H1 (cell line): Measurements from ENCODE around the gene LPAR6. TPM values are rescaled to one million over a fixed set of nuclear protein-coding genes. Genes with fewer than 3 reads are reported as not detected.

Experiments
- CTCF ChIA-PET: fragments of 300-600 bp; sonication (Branson Sonifier 250); formaldehyde crosslinking; loops from one replicate; lab custom pipeline; 2021; ENCODE audit not compliant: partially characterized antibody; lab: Charles Lee
- POLR2A ChIA-PET: fragments of 300-600 bp; sonication (Branson Sonifier 250); formaldehyde crosslinking; loops from one replicate; lab custom pipeline; 2021; ENCODE audit warnings: inconsistent platforms; ENCODE audit not compliant: partially characterized antibody; lab: Charles Lee
- DNase-seq, 2 experiments: peaks; one replicate each; pipeline versions ENCODE4 v3.0.0 to v3.0.0-alpha.2; 2010 to 2022; ENCODE audit warnings: low spot score in 2 of 2, low read depth in 1 of 2, mixed read lengths in 1 of 2
- FAIRE-seq: peaks from 2 replicates; lab custom pipeline; 2011; peaks lifted over from hg19 to GRCh38; lab: Jason Lieb, UNC
- H2AFZ ChIP-seq: 2 replicates; pipeline ENCODE4 v1.8.1; 2012; ENCODE audit warnings: low read length, inconsistent platforms
- H2AK5ac ChIP-seq: 2 replicates; pipeline ENCODE4 v1.6.1; 2013; ENCODE audit warnings: low read depth, low read length
- H2BK120ac ChIP-seq: replicated peaks from 2 replicates; pipeline ENCODE3; 2013; ENCODE audit warnings: low read depth, low read length, inconsistent platforms
- H2BK12ac ChIP-seq: 2 replicates; pipeline ENCODE4 v1.6.1; 2013; ENCODE audit warnings: low read depth, low read length
- H2BK15ac ChIP-seq: 2 replicates; pipeline ENCODE4 v1.6.1; 2013; ENCODE audit warnings: low read length
- H2BK20ac ChIP-seq: 2 replicates; pipeline ENCODE4 v1.6.1; 2013; ENCODE audit warnings: low read length
- H2BK5ac ChIP-seq: 2 replicates; pipeline ENCODE4 v1.6.1; 2013; ENCODE audit warnings: low read depth, low read length
- H3K14ac ChIP-seq: 2 replicates; pipeline ENCODE4 v1.6.1; 2013; ENCODE audit warnings: inconsistent platforms; ENCODE audit not compliant: insufficient read length
- H3K18ac ChIP-seq: 2 replicates; pipeline ENCODE4 v1.6.1; 2013; ENCODE audit warnings: low read length; ENCODE audit errors: extremely low read depth
- H3K23ac ChIP-seq: 2 replicates; pipeline ENCODE4 v1.6.1; 2013; ENCODE audit warnings: inconsistent platforms; ENCODE audit not compliant: insufficient read length
- H3K23me2 ChIP-seq: 2 replicates; pipeline ENCODE4 v1.6.1; 2013; ENCODE audit warnings: low read depth, low read length
- H3K27ac ChIP-seq: 2 replicates; pipeline ENCODE4 v1.6.1; 2011; ENCODE audit warnings: low read depth, low read length, inconsistent platforms
- H3K27me3 ChIP-seq, 4 experiments: replicated peaks in 1 of 4; 1 replicate in 1 of 4; 2 replicates in 3 of 4; pipeline versions ENCODE4 v1.6.1 to v1.8.1; 2011 to 2013; ENCODE audit warnings: low read length in 3 of 4, mild to moderate bottlenecking in 3 of 4, inconsistent platforms in 2 of 4, mixed read lengths in 2 of 4, moderate library complexity in 1 of 4; ENCODE audit not compliant: control insufficient read depth in 3 of 4, insufficient read depth in 3 of 4; ENCODE audit errors: extremely low read depth in 1 of 4
- H3K36me3 ChIP-seq, 4 experiments: 2 replicates each; pipeline versions ENCODE4 v1.6.1 to v1.8.1; 2011 to 2013; ENCODE audit warnings: mild to moderate bottlenecking in 4 of 4, low read length in 3 of 4, moderate library complexity in 2 of 4, control low read depth in 1 of 4, inconsistent platforms in 1 of 4; ENCODE audit not compliant: insufficient read depth in 4 of 4, control insufficient read depth in 2 of 4
- H3K4ac ChIP-seq: replicated peaks from 2 replicates; pipeline ENCODE3; 2013; ENCODE audit warnings: low read length, low read depth, mixed read lengths, inconsistent platforms; ENCODE audit not compliant: insufficient read length
- H3K4me1 ChIP-seq, 4 experiments: replicated peaks in 1 of 4; 1 replicate in 1 of 4; 2 replicates in 3 of 4; pipeline versions ENCODE4 v1.6.1 to v1.8.1; 2011 to 2013; ENCODE audit warnings: low read length in 3 of 4, inconsistent platforms in 2 of 4, mixed read lengths in 1 of 4; ENCODE audit not compliant: insufficient read depth in 4 of 4, control insufficient read depth in 3 of 4
- H3K4me2 ChIP-seq, 2 experiments: 2 replicates each; pipeline versions ENCODE4 v1.6.1 to v1.8.1; 2011 to 2013; ENCODE audit warnings: low read depth in 2 of 2, low read length in 2 of 2, control low read depth in 1 of 2, inconsistent platforms in 1 of 2, mild to moderate bottlenecking in 1 of 2; ENCODE audit not compliant: insufficient read depth in 1 of 2
- H3K4me3 ChIP-seq, 4 experiments: fragments of 200-600, 300-600 bp in 1 of 4; sonication (generic), shearing (Covaris generic), sonication (Bioruptor Twin) in 1 of 4; 2 replicates each; pipeline versions ENCODE4 v1.5.1 to v1.8.1; 2011 to 2016; ENCODE audit warnings: low read length in 4 of 4, low read depth in 3 of 4, control low read depth in 2 of 4, inconsistent platforms in 2 of 4, mild to moderate bottlenecking in 2 of 4, mixed read lengths in 1 of 4, moderate library complexity in 1 of 4; ENCODE audit not compliant: insufficient read depth in 2 of 4; ENCODE audit errors: extremely low read depth in 1 of 4
- H3K56ac ChIP-seq: replicated peaks from 2 replicates; pipeline ENCODE3; 2013; ENCODE audit warnings: low read depth, mild to moderate bottlenecking, mixed read lengths, low read length, inconsistent platforms; ENCODE audit not compliant: insufficient read length
- H3K79me1 ChIP-seq: 2 replicates; pipeline ENCODE4 v1.6.1; 2013; ENCODE audit warnings: low read depth, low read length, control low read depth
- H3K79me2 ChIP-seq, 2 experiments: 2 replicates each; pipeline versions ENCODE4 v1.6.1 to v1.8.1; 2012 to 2013; ENCODE audit warnings: low read length in 2 of 2, mild to moderate bottlenecking in 2 of 2, inconsistent platforms in 1 of 2; ENCODE audit not compliant: insufficient read depth in 2 of 2, control insufficient read depth in 1 of 2
- H3K9ac ChIP-seq, 4 experiments: replicated peaks in 1 of 4; 1 replicate in 1 of 4; 2 replicates in 3 of 4; pipeline versions ENCODE4 v1.6.1 to v1.8.1; 2011 to 2013; ENCODE audit warnings: low read depth in 3 of 4, low read length in 3 of 4, control low read depth in 2 of 4, mild to moderate bottlenecking in 2 of 4, moderate library complexity in 2 of 4, inconsistent platforms in 1 of 4; ENCODE audit errors: extremely low read depth in 1 of 4
- H3K9me3 ChIP-seq, 2 experiments: 2 replicates each; pipeline versions ENCODE4 v1.6.1 to v1.8.1; 2012 to 2013; ENCODE audit warnings: mild to moderate bottlenecking in 2 of 2, moderate library complexity in 2 of 2, control low read depth in 1 of 2, inconsistent platforms in 1 of 2, low read depth in 1 of 2, low read length in 1 of 2, mixed read lengths in 1 of 2; ENCODE audit not compliant: insufficient read depth in 2 of 2
- H4K20me1 ChIP-seq, 2 experiments: replicated peaks in 1 of 2; 2 replicates each; pipeline versions ENCODE3 to v1.8.1; 2011 to 2013; ENCODE audit warnings: inconsistent platforms in 2 of 2, low read length in 2 of 2, mild to moderate bottlenecking in 1 of 2; ENCODE audit not compliant: insufficient read depth in 2 of 2, control insufficient read depth in 1 of 2
- H4K5ac ChIP-seq: 2 replicates; pipeline ENCODE4 v1.6.1; 2013; ENCODE audit warnings: low read length, low read depth, mixed read lengths, inconsistent platforms; ENCODE audit not compliant: insufficient read length
- H4K8ac ChIP-seq: 2 replicates; pipeline ENCODE4 v1.8.0; 2013; ENCODE audit warnings: mild to moderate bottlenecking, moderate library complexity, low read length, inconsistent platforms; ENCODE audit not compliant: insufficient read depth; ENCODE audit errors: extremely low read depth
- H4K91ac ChIP-seq: replicated peaks from 2 replicates; pipeline ENCODE3; 2013; ENCODE audit warnings: low read length, mixed read lengths, inconsistent platforms; ENCODE audit not compliant: insufficient read length
- EP300 ChIP-seq, 2 experiments: IDR thresholded peaks; 1 replicate in 1 of 2; 2 replicates in 1 of 2; pipeline ENCODE4 v1.6.1; 2011 to 2012; ENCODE audit warnings: low read depth in 2 of 2, low read length in 2 of 2, mild to moderate bottlenecking in 2 of 2, borderline replicate concordance in 1 of 2, inconsistent platforms in 1 of 2, moderate library complexity in 1 of 2
- FOSL1 ChIP-seq: IDR thresholded peaks from 2 replicates; pipeline ENCODE4 v1.6.1; 2011; ENCODE audit warnings: mild to moderate bottlenecking, low read depth, low read length, moderate library complexity; ENCODE audit not compliant: insufficient read depth
- GTF2F1 ChIP-seq: IDR thresholded peaks from 2 replicates; pipeline ENCODE4 v1.6.1; 2012; ENCODE audit warnings: low read depth, low read length, improper control_type of control experiment, borderline replicate concordance
- JUN ChIP-seq: IDR thresholded peaks from 2 replicates; pipeline ENCODE4 v1.6.1; 2011; ENCODE audit warnings: low read depth, mild to moderate bottlenecking, improper control_type of control experiment, low read length
- POLR2A ChIP-seq, 2 experiments: IDR thresholded peaks; 1 replicate in 1 of 2; 2 replicates in 1 of 2; pipeline ENCODE4 v1.6.1; 2011; ENCODE audit warnings: low read depth in 2 of 2, low read length in 2 of 2, mild to moderate bottlenecking in 2 of 2; ENCODE audit errors: control extremely low read depth in 1 of 2
- POLR2AphosphoS5 ChIP-seq: IDR thresholded peaks from 2 replicates; pipeline ENCODE4 v1.6.1; 2011; ENCODE audit warnings: low read depth, low read length
- RAD21 ChIP-seq, 2 experiments: IDR thresholded peaks in 1 of 2; conservative IDR thresholded peaks in 1 of 2; 2 replicates each; pipeline ENCODE4 v1.6.1; 2011; ENCODE audit warnings: low read depth in 2 of 2, low read length in 2 of 2, improper control_type of control experiment in 1 of 2, inconsistent platforms in 1 of 2, mild to moderate bottlenecking in 1 of 2, moderate library complexity in 1 of 2
- RFX5 ChIP-seq: IDR thresholded peaks from 2 replicates; pipeline ENCODE4 v1.6.1; 2011; ENCODE audit warnings: low read depth, low read length, improper control_type of control experiment, borderline replicate concordance
- SIN3A ChIP-seq, 2 experiments: IDR thresholded peaks in 1 of 2; conservative IDR thresholded peaks in 1 of 2; 2 replicates each; pipeline ENCODE4 v1.6.1; 2011 to 2012; ENCODE audit warnings: low read length in 2 of 2, improper control_type of control experiment in 1 of 2, low read depth in 1 of 2, mild to moderate bottlenecking in 1 of 2
- SRF ChIP-seq: IDR thresholded peaks from 2 replicates; pipeline ENCODE4 v1.6.1; 2011; ENCODE audit warnings: mild to moderate bottlenecking, low read depth, low read length, moderate library complexity
- TBP ChIP-seq: IDR thresholded peaks from 2 replicates; pipeline ENCODE4 v1.6.1; 2011; ENCODE audit warnings: low read depth, low read length, improper control_type of control experiment
- TEAD4 ChIP-seq: IDR thresholded peaks from 2 replicates; pipeline ENCODE4 v1.6.1; 2012; ENCODE audit warnings: low read depth, low read length, inconsistent platforms, mixed read lengths
- WGBS, 2 experiments: shearing (Covaris generic) in 1 of 2; methylation state at CpG; one replicate each; pipeline versions ENCODE4 v1.1.6 to v1.1.7; 2013 to 2015; ENCODE audit warnings: low lambda C conversion rate in 2 of 2, mixed read lengths in 2 of 2, inconsistent platforms in 1 of 2, low coverage in 1 of 2, missing lambda C conversion rate in 1 of 2; ENCODE audit not compliant: insufficient replicate concordance in 2 of 2, insufficient coverage in 1 of 2, insufficient read length in 1 of 2; ENCODE audit errors: extremely low coverage in 1 of 2, missing lambda C conversion rate in 1 of 2; 5-methylcytosine and 5-hydroxymethylcytosine counted together
- polyA plus RNA-seq, 7 experiments: library from polyadenylated mRNA; depleted of rRNA in 3 of 7; stranded (reverse) in 5 of 7; unstranded in 2 of 7; fragments of >200 nt in 5 of 7; fragments of 200-250 nt in 2 of 7; gene quantifications; 1 replicate in 5 of 7; 2 replicates in 1 of 7; 4 replicates in 1 of 7; pipeline versions ENCODE4 v1.2.1 to v1.2.3, GENCODE V29; 2011 to 2013; ENCODE audit warnings: missing spikeins in 2 of 7, mixed read lengths in 2 of 7
- total RNA-seq: library from RNA; stranded (reverse); fragmentation: NEBNext Ultra II Directional; extraction: Animal tissue kit (Norgen Biotek cat#: 25700); gene quantifications from 2 replicates; pipeline ENCODE4 v1.2.1, GENCODE V29; 2021
- TF ChIP-seq, protein P1 (sequence below): IDR thresholded peaks from 2 replicates; pipeline ENCODE4 v1.6.1; 2012; ENCODE audit warnings: inconsistent platforms

Gene LPAR6
- total and polyA plus RNA-seq, 2 of the 8 experiments (the other 6 are each of a cell fraction or from before 2014, with no cell fraction given) = 0.50 to 0.97 TPM

GRCh38 chr13:48449656-48450055 lies 36.7 kb upstream of the LPAR6 start:
- CTCF ChIA-PET = no interaction called here
- H3K79me2 ChIP-seq = no peaks in the 10 kb centered on the region
- no peaks in the 10 kb centered on the region for H3K27me3 ChIP-seq
- no peak overlapping the region for H2AK5ac ChIP-seq
- no peaks in the 10 kb centered on the region for H3K9me3 ChIP-seq
- H3K56ac ChIP-seq = no peak overlapping the region
- no peak overlapping the region for H2BK15ac ChIP-seq
- POLR2A ChIA-PET = no interaction called here
- no peak overlapping the region for H2BK12ac ChIP-seq
- H3K27ac ChIP-seq = no peak overlapping the region
- no peak for FAIRE-seq
- no peak overlapping the region for H3K4me3 ChIP-seq
- no peak overlapping the region for H3K18ac ChIP-seq
- no peak overlapping the region for H4K91ac ChIP-seq
- H2BK120ac ChIP-seq = no peak overlapping the region
- H3K14ac ChIP-seq = no peak overlapping the region
- no peaks in the 10 kb centered on the region for H3K79me1 ChIP-seq
- H2AFZ ChIP-seq = no peak overlapping the region
- no peaks in the 10 kb centered on the region for H3K36me3 ChIP-seq
- H3K4me1 ChIP-seq = peaks cover 0 to 2% (median 0%) of the 10 kb centered on the region in 4 experiments; a peak in 1 of 7 replicates
- no peak overlapping the region for H3K23ac ChIP-seq
- H4K20me1 ChIP-seq = no peaks in the 10 kb centered on the region
- H2BK5ac ChIP-seq = no peak overlapping the region
- H3K23me2 ChIP-seq = no peaks in the 10 kb centered on the region
- H4K5ac ChIP-seq = no peak overlapping the region
- no peak overlapping the region for H3K4me2 ChIP-seq
- WGBS, 2 experiments = 89% methylated on average over 2 of the region's 2 CpGs; no CpG with 5 or more reads in 1 of the 2 experiments
- H2BK20ac ChIP-seq = no peak overlapping the region
- no peak overlapping the region for H3K9ac ChIP-seq
- no peak for DNase-seq
- no peak overlapping the region for H4K8ac ChIP-seq
- no peak overlapping the region for H3K4ac ChIP-seq
- TF ChIP-seq POLR2AphosphoS5 = no peak
- no peak for TF ChIP-seq POLR2A (IDR thresholded peaks at IDR 0.05; ENCODE audit: control extremely low read depth in 1 of 2, low read depth in 2 of 2, low read length in 2 of 2)
- TF ChIP-seq, protein P1, sequence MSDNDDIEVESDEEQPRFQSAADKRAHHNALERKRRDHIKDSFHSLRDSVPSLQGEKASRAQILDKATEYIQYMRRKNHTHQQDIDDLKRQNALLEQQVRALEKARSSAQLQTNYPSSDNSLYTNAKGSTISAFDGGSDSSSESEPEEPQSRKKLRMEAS = no peak
- no peak for TF ChIP-seq TEAD4
- no peak for TF ChIP-seq SIN3A (conservative IDR thresholded peaks at IDR 0.05 in 1 of 2, IDR thresholded peaks at IDR 0.05 in 1 of 2; ENCODE audit: low read depth in 1 of 2, low read length in 2 of 2)
- TF ChIP-seq RFX5 = no peak
- TF ChIP-seq SRF = no peak
- TF ChIP-seq EP300 (IDR thresholded peaks at IDR 0.05; ENCODE audit: borderline replicate concordance in 1 of 2, low read depth in 2 of 2, low read length in 2 of 2) = no peak
- TF ChIP-seq GTF2F1 = no peak
- TF ChIP-seq TBP = no peak
- no peak for TF ChIP-seq FOSL1
- no peak for TF ChIP-seq JUN
- TF ChIP-seq RAD21 (IDR thresholded peaks at IDR 0.05 in 1 of 2, conservative IDR thresholded peaks at IDR 0.05 in 1 of 2; ENCODE audit: low read depth in 2 of 2, low read length in 2 of 2) = no peak
